Measurements from ENCODE around the gene RNU11. TPM values are rescaled to one million over a fixed set of nuclear protein-coding genes. Genes with fewer than 3 reads are reported as not detected.

The RNU11 gene
- total and polyA plus RNA-seq, 2 donors (not counting 3 experiments of a cell fraction or from before 2014, with no cell fraction given): not detected

DNA sequence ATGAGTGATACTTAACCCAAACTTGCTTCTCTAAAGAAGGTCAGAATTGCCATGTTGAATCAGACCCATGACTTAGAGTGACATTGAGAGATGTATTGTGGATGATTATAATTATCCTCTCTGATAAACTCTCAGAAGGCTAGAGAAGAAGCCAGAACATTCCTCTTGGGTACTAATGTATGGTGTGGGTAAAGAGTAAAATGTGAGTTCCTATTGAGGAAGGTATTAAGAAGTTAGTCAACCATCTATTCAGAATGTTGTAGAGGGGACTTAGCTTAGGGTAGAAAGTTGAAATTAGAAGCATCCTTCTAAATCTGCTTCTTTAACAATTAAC, 27.5 kb downstream of the RNU11 start:
- no peaks in the 10 kb centered on the region for H3K9me3 ChIP-seq (replicated peaks; ENCODE audit: control insufficient read depth, insufficient read depth, low read length)
- DNase-seq (ENCODE audit: low read depth, low spot score): no peak
- H3K4me3 ChIP-seq (replicated peaks in 1 of 3; ENCODE audit: insufficient read depth in 1 of 3, low read depth in 1 of 3, low read length in 3 of 3): no peak overlapping the region
- no peaks in the 10 kb centered on the region for H3K36me3 ChIP-seq (ENCODE audit: control insufficient read depth in 2 of 2, extremely low read depth in 1 of 2, insufficient read depth in 2 of 2, low read length in 2 of 2)
- POLR2A ChIA-PET: interaction anchor here (1.2 kb wide), 1 partner anchor 27 kb away, joined by 5 read pairs; the partner anchor contains the start of gene RNU11
- no peaks in the 10 kb centered on the region for H3K9me1 ChIP-seq (replicated peaks; ENCODE audit: control insufficient read depth, extremely low read depth, insufficient read depth, low read length)
- TF ChIP-seq GATA2 (IDR thresholded peaks at IDR 0.05; ENCODE audit: insufficient read depth, insufficient read length, low read depth, low read length) (no peak), EZH2 (IDR thresholded peaks at IDR 0.05; ENCODE audit: borderline replicate concordance, low read depth, low read length, severe bottlenecking) (no peak), FOS (IDR thresholded peaks at IDR 0.05; ENCODE audit: borderline replicate concordance, insufficient read depth, low read length) (no peak), POLR2A (IDR thresholded peaks at IDR 0.05; ENCODE audit: low read depth, low read length) (no peak), MYC (IDR thresholded peaks at IDR 0.05; ENCODE audit: low read depth, low read length) (no peak), JUN (IDR thresholded peaks at IDR 0.05; ENCODE audit: borderline replicate concordance, insufficient read depth, insufficient read length, low read depth) (no peak), POLR2AphosphoS5 (IDR thresholded peaks at IDR 0.05; ENCODE audit: insufficient read depth, low read depth, low read length) (no peak)
- TF ChIP-seq, protein P1, sequence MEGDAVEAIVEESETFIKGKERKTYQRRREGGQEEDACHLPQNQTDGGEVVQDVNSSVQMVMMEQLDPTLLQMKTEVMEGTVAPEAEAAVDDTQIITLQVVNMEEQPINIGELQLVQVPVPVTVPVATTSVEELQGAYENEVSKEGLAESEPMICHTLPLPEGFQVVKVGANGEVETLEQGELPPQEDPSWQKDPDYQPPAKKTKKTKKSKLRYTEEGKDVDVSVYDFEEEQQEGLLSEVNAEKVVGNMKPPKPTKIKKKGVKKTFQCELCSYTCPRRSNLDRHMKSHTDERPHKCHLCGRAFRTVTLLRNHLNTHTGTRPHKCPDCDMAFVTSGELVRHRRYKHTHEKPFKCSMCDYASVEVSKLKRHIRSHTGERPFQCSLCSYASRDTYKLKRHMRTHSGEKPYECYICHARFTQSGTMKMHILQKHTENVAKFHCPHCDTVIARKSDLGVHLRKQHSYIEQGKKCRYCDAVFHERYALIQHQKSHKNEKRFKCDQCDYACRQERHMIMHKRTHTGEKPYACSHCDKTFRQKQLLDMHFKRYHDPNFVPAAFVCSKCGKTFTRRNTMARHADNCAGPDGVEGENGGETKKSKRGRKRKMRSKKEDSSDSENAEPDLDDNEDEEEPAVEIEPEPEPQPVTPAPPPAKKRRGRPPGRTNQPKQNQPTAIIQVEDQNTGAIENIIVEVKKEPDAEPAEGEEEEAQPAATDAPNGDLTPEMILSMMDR (IDR thresholded peaks at IDR 0.05; ENCODE audit: extremely low read depth in 1 of 2, insufficient read depth in 1 of 2, low read depth in 1 of 2, low read length in 2 of 2): no peak
- TF ChIP-seq, protein P2, sequence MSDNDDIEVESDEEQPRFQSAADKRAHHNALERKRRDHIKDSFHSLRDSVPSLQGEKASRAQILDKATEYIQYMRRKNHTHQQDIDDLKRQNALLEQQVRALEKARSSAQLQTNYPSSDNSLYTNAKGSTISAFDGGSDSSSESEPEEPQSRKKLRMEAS (IDR thresholded peaks at IDR 0.05; ENCODE audit: insufficient read depth, insufficient read length): no peak
- no peak overlapping the region for H3K4me2 ChIP-seq (ENCODE audit: insufficient read depth, low read length)
- no TSS peak for BruUV-seq (replicated peaks)
- no peaks in the 10 kb centered on the region for H3K27me3 ChIP-seq (ENCODE audit: control insufficient read depth in 2 of 2, insufficient read depth in 2 of 2, low read length in 2 of 2)
- no peak overlapping the region for H3K9ac ChIP-seq (replicated peaks; ENCODE audit: extremely low read depth, insufficient read depth, low read length)
- intact Hi-C loops (cut with micrococcal nuclease) (no loop called here), dilution Hi-C loops (cut with MboI; ENCODE audit: extremely low pct_ligation_motif_present, low sequenced_read_pairs) (no loop called here)
- H4K20me1 ChIP-seq (replicated peaks; ENCODE audit: control insufficient read depth, extremely low read depth, insufficient read depth, low read length): no peaks in the 10 kb centered on the region
- no peaks in the 10 kb centered on the region for H3K4me1 ChIP-seq (ENCODE audit: control insufficient read depth, extremely low read depth, insufficient read depth, low read length)
- no peak for FAIRE-seq
- CTCF ChIA-PET: interaction anchor here (0.6 kb wide), 1 partner anchor 50 kb away, joined by 3 read pairs; no protein-coding TSS in a partner anchor
- H3K27ac ChIP-seq (ENCODE audit: insufficient read depth, low read depth, low read length): no peak overlapping the region
- no peak overlapping the region for H2AFZ ChIP-seq (ENCODE audit: low read depth, low read length)
- peaks cover 19% of the 10 kb centered on the region for H3K79me2 ChIP-seq (ENCODE audit: control insufficient read depth, insufficient read depth, low read length)
